Chondrocyte (in vitro differentiated cells): ENCODE results near the gene RIMS4. TPM values are rescaled to one million over a fixed set of nuclear protein-coding genes. Genes with fewer than 3 reads are reported as not detected.

Source experiments
- DNase-seq: peaks from one replicate; pipeline ENCODE4 v3.0.0; 2021; ENCODE audit warnings: mixed read lengths, low spot score
- H3K27ac Mint-ChIP-seq: one replicate; pipeline ENCODE4 v1.8.0; 2021; ENCODE audit warnings: mild to moderate bottlenecking, moderate library complexity, mixed read lengths; ENCODE audit not compliant: unreplicated experiment
- H3K27me3 Mint-ChIP-seq: 2 replicates; pipeline ENCODE4 v1.8.0; 2021; ENCODE audit warnings: low read depth, mixed read lengths
- H3K36me3 Mint-ChIP-seq: 2 replicates; pipeline ENCODE4 v1.8.0; 2021; ENCODE audit warnings: low read depth, mixed read lengths
- H3K4me1 Mint-ChIP-seq: 2 replicates; pipeline ENCODE4 v1.8.0; 2021; ENCODE audit warnings: low read depth, mild to moderate bottlenecking, mixed read lengths
- H3K4me3 Mint-ChIP-seq: one replicate; pipeline ENCODE4 v1.8.0; 2021; ENCODE audit warnings: mild to moderate bottlenecking, moderate library complexity, mixed read lengths; ENCODE audit not compliant: unreplicated experiment
- H3K9me3 Mint-ChIP-seq: 2 replicates; pipeline ENCODE4 v1.8.0; 2021; ENCODE audit warnings: low read depth, mixed read lengths
- total RNA-seq: library from RNA; stranded (reverse); gene quantifications from 3 replicates; pipeline ENCODE4 v1.2.1, GENCODE V29; 2021
- TF ChIP-seq, protein P1 (sequence below): fragments of 200-600 bp; sonication (generic); IDR thresholded peaks from 2 replicates; pipeline ENCODE4 v1.5.0; 2021; ENCODE audit warnings: antibody characterized with exemption, mild to moderate bottlenecking, moderate library complexity

Gene RIMS4
- total RNA-seq, 1 donor from 2014 or later, result 2.1 TPM

DNA sequence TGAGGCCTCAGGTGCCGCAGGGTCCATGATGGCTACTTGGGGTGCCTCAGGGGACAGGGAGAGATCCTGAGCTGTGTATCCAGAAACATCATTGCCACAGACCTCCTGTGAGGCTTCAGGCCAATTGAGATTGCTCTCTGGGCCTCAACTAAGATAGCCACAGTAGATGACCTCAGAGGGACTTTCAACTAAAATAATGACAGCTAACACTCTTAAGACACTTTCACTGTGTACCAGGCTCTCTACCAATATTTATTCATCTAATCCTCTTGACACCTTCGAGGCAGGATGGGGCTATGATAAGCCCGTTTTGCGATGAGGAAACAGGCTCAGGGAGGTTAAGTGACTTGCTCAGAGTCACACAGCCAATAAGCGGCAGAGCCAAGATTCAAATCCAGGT is 10.7 kb downstream of the RIMS4 start:
- H3K27ac Mint-ChIP-seq, result no peak overlapping the region
- H3K4me3 Mint-ChIP-seq, result no peak overlapping the region
- no peaks in the 10 kb centered on the region for H3K36me3 Mint-ChIP-seq
- no peaks in the 10 kb centered on the region for H3K9me3 Mint-ChIP-seq
- no peak for DNase-seq
- TF ChIP-seq, protein P1, sequence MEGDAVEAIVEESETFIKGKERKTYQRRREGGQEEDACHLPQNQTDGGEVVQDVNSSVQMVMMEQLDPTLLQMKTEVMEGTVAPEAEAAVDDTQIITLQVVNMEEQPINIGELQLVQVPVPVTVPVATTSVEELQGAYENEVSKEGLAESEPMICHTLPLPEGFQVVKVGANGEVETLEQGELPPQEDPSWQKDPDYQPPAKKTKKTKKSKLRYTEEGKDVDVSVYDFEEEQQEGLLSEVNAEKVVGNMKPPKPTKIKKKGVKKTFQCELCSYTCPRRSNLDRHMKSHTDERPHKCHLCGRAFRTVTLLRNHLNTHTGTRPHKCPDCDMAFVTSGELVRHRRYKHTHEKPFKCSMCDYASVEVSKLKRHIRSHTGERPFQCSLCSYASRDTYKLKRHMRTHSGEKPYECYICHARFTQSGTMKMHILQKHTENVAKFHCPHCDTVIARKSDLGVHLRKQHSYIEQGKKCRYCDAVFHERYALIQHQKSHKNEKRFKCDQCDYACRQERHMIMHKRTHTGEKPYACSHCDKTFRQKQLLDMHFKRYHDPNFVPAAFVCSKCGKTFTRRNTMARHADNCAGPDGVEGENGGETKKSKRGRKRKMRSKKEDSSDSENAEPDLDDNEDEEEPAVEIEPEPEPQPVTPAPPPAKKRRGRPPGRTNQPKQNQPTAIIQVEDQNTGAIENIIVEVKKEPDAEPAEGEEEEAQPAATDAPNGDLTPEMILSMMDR, result no peak
- H3K4me1 Mint-ChIP-seq, result no peaks in the 10 kb centered on the region
- peaks cover 46% of the 10 kb centered on the region for H3K27me3 Mint-ChIP-seq

DNA sequence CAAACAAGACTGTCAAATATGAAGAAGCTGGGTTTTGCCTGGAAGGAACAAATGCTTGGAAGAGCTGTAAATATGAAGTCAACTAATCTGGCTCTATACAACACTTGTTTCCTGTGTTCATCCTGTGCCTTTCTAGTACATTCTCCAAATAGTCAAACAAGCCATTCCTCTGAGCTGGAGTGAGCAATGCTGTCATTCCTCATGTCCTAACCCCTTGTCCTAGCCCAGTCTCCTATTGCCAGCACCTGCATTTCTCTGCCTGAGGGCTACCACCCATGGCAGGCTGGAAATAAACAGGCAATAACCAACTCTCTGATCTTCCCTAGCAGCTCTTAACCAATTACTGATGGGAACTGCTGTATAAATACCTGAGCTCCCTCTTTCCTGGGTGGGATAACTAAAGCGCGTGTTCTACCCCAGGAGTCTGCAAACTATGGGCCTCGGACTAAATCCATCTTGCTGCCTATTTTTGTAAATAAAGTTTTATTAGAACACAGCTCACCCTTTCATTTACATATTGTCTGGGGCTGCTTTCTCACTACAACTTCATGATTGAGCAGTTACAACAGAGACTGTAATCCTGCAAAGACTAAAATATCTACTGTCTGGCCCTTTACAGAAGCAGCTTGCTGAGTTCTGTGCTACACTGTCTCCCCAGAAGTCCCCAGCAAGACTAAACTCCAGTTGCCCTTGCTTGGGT is 13.4 kb downstream of the RIMS4 start:
- Mint-ChIP-seq H3K27ac (no peak overlapping the region), H3K4me1 (peaks cover 2% of the 10 kb centered on the region), H3K9me3 (no peaks in the 10 kb centered on the region), H3K36me3 (no peaks in the 10 kb centered on the region), H3K4me3 (no peak overlapping the region), H3K27me3 (peaks cover 29% of the 10 kb centered on the region)
- TF ChIP-seq, protein P1, result no peak
- DNase-seq, result no peak

DNA sequence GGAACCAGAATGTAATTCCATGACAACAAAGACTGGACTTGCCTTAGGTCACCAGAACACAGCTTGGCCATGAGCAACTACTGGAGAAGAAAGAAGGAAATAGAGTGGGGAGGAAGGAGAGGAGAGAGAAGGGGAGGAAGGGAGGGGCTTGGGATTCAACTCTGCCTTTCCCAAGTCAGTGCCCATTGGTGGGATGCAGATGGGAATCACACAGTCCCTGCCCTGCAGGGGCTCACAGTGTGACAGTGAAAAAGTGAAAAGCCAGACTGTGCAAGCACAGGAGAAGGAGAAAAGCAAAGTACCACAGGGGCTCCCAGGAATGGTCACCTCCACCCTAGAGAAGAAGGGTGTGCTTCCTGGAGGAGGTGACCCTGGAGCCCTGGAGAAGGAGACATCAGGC is 14.0 kb downstream of the RIMS4 start:
- TF ChIP-seq, protein P1, result no peak
- Mint-ChIP-seq H3K9me3 (no peaks in the 10 kb centered on the region), H3K4me1 (peaks cover 8% of the 10 kb centered on the region), H3K27me3 (peaks cover 29% of the 10 kb centered on the region), H3K36me3 (no peaks in the 10 kb centered on the region), H3K4me3 (no peak overlapping the region), H3K27ac (no peak overlapping the region)
- DNase-seq, result no peak

DNA sequence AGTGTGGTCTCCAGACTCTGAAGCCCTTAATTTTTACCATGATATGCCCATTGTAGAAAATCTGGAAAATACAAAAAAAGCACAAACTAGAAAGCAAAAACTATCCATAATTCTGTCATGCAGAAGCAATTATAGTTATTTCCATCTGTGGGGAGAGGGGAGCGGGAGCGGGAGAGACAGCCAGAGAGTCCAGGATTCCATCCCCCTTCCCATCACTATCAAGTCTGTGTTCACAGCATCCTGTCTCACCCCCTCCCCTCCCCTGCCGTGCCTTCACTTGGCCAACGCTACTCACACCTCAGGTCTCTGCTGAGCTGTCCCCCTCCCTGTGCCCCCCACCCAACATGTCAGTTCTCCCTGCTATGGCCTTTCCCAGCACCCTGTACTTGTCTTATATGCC is 14.5 kb downstream of the RIMS4 start:
- Mint-ChIP-seq H3K27me3 (peaks cover 29% of the 10 kb centered on the region), H3K36me3 (no peaks in the 10 kb centered on the region), H3K4me3 (no peak overlapping the region), H3K9me3 (no peaks in the 10 kb centered on the region), H3K27ac (no peak overlapping the region), H3K4me1 (peaks cover 12% of the 10 kb centered on the region)
- no peak for DNase-seq
- TF ChIP-seq, protein P1, result no peak

DNA sequence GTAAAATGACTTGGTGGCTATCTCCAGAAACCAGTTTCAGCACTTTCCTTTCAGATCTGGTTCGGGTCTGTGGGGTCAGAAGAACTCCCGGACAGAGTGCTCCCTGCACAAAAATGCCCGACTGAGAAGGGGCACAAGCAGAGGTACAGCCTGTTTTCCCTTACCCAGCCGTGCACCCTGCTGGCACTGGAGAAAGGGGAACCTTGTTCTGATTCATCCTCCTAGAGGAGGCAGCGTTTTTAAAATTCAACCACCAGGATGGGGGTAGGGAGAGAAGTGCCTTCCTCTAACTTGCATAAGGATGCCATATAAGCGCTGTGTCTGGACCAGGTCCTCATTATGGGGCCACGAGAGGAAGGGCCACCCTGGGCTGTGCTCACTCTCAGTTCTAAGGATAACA is 17.6 kb downstream of the RIMS4 start:
- TF ChIP-seq, protein P1, result no peak
- Mint-ChIP-seq H3K4me3 (no peak overlapping the region), H3K9me3 (no peaks in the 10 kb centered on the region), H3K36me3 (no peaks in the 10 kb centered on the region), H3K27me3 (peaks cover 28% of the 10 kb centered on the region), H3K27ac (no peak overlapping the region), H3K4me1 (peaks cover 17% of the 10 kb centered on the region)
- DNase-seq, result no peak
